CD4-positive, alpha-beta T cell (primary cell): ENCODE measurements around the gene TEF. TPM values are rescaled to one million over a fixed set of nuclear protein-coding genes. Genes with fewer than 3 reads are reported as not detected.

ENCODE experiments used
- ATAC-seq: fragments of 200-7000 bp; cut with Tn5 transposase; one replicate; pipeline ENCODE4 v1.10.0; 2022; ENCODE audit warnings: mild to moderate bottlenecking; ENCODE audit not compliant: poor library complexity
- CTCF ChIA-PET: fragments of 350-600 bp; sonication (Branson Sonifier 250); formaldehyde crosslinking; loops from one replicate; lab custom pipeline; 2021; ENCODE audit warnings: antibody characterized with exemption, inconsistent platforms; lab: Charles Lee
- POLR2A ChIA-PET: fragments of 350-600 bp; sonication (Branson Sonifier 250); formaldehyde crosslinking; loops from one replicate; lab custom pipeline; 2021; ENCODE audit warnings: antibody characterized with exemption, inconsistent platforms; lab: Charles Lee
- DNase-seq, 14 experiments: peaks; one replicate each; pipeline ENCODE4 v3.0.0-alpha.2; 2013 to 2020; ENCODE audit warnings: mixed read lengths in 2 of 14
- H3K27ac ChIP-seq, 2 donors: one replicate each; pipeline versions ENCODE4 v1.5.1 to v1.7.0; 2013; ENCODE audit warnings: low read length in 2 of 2, low read depth in 1 of 2, mild to moderate bottlenecking in 1 of 2
- H3K27me3 ChIP-seq, 2 experiments: 1 replicate in 1 of 2; 2 replicates in 1 of 2; pipeline versions ENCODE4 v1.6.1 to v1.7.0; 2013; ENCODE audit warnings: low read length in 2 of 2, control low read depth in 1 of 2, mild to moderate bottlenecking in 1 of 2, moderate library complexity in 1 of 2; ENCODE audit not compliant: insufficient read depth in 2 of 2, control insufficient read depth in 1 of 2
- H3K36me3 ChIP-seq: one replicate; pipeline ENCODE4 v1.6.1; 2013; ENCODE audit warnings: low read length, control low read depth; ENCODE audit not compliant: insufficient read depth
- H3K4me1 ChIP-seq: one replicate; pipeline ENCODE4 v1.6.1; 2013; ENCODE audit warnings: low read length, control low read depth; ENCODE audit not compliant: insufficient read depth
- H3K4me3 ChIP-seq: one replicate; pipeline ENCODE4 v1.5.1; 2013; ENCODE audit warnings: mild to moderate bottlenecking, low read length, moderate library complexity
- H3K9me3 ChIP-seq, 2 experiments: 1 replicate in 1 of 2; 2 replicates in 1 of 2; pipeline versions ENCODE4 v1.6.1 to v1.7.0; 2013; ENCODE audit warnings: low read length in 2 of 2, mild to moderate bottlenecking in 2 of 2, control low read depth in 1 of 2, moderate library complexity in 1 of 2; ENCODE audit not compliant: control insufficient read depth in 1 of 2, insufficient read depth in 1 of 2
- H3K27ac Mint-ChIP-seq: one replicate; pipeline ENCODE4 v1.8.0; 2020; ENCODE audit warnings: mixed read lengths
- H3K27me3 Mint-ChIP-seq: one replicate; pipeline ENCODE4 v1.8.0; 2021; ENCODE audit warnings: mixed read lengths
- H3K36me3 Mint-ChIP-seq: one replicate; pipeline ENCODE4 v1.8.0; 2021; ENCODE audit warnings: low read depth, mixed read lengths
- H3K4me1 Mint-ChIP-seq: one replicate; pipeline ENCODE4 v1.8.0; 2021; ENCODE audit warnings: low read depth, mixed read lengths
- H3K4me3 Mint-ChIP-seq: one replicate; pipeline ENCODE4 v1.8.0; 2020; ENCODE audit warnings: mild to moderate bottlenecking, mixed read lengths
- H3K9me3 Mint-ChIP-seq: one replicate; pipeline ENCODE4 v1.8.0; 2020; ENCODE audit warnings: mixed read lengths
- CTCF ChIP-seq: fragments of 200-600 bp; IDR thresholded peaks from one replicate; pipeline ENCODE4 v1.8.0; 2022; ENCODE audit warnings: antibody characterized with exemption, mild to moderate bottlenecking
- intact Hi-C, 2 experiments: fragments of 100-400 bp; cut with DNase I in 1 of 2; cut with micrococcal nuclease in 1 of 2; formaldehyde crosslinking; loops; one replicate each; pipeline versions ENCODE4 v1.15.1 to v1.9.0; 2023 to 2025; cut with DNase I, micrococcal nuclease
- polyA plus RNA-seq, 2 donors: library from polyadenylated mRNA; unstranded; fragments of 120-200 nt; gene quantifications; one replicate each; pipeline ENCODE4 v1.2.1, GENCODE V29; 2013
- total RNA-seq, 174 experiments: library from RNA in 2 of 174; stranded (reverse) in 2 of 174; gene quantifications; one replicate each; pipeline ENCODE4 v1.2.3 and lab custom pipeline; 2021 to 2026

TEF gene
- total RNA-seq (1 to 10 TPM; 2.4 to 2.6 TPM), total RNA-seq (lab: John Stamatoyannopoulos, UW) (2.0 to 26.2 (median 8.1) reads per million in 172 experiments)
- polyA plus RNA-seq (2013, experiment 1 of 2) = 7.8 TPM
- polyA plus RNA-seq (2013, experiment 2 of 2) = 7.9 TPM

GRCh38 chr22:41381329-41382097 is at the start of gene TEF:
TEF (plus strand) TSS chr22:41381942; CDS start chr22:41382045, 103 bp downstream.
- Histone ChIP-seq H3K36me3 (no peaks in the 10 kb centered on the region), H3K9me3 (no peaks in the 10 kb centered on the region), H3K4me3 (peak within 1 kb of the TSS; percentile 66), H3K4me1 (peaks cover 20% of the 10 kb centered on the region), H3K27me3 (no peaks in the 10 kb centered on the region), H3K27ac (peak within 1 kb of the TSS; percentile 78 to 96)
- ChIA-PET CTCF (interaction anchor here (1.0 to 2.5 kb wide), 6 partner anchors 22 to 151 kb away, joined by 3 to 8 read pairs (median 4); partner anchors contain the start of genes PHF5A and ZC3H7B), POLR2A (interaction anchor here (0.6 to 4.7 kb wide), 36 partner anchors 8 to 1337 kb away, joined by 3 to 66 read pairs (median 7); partner anchors contain the start of genes ACO2, CCDC134, DESI1 and EP300)
- no peak for TF ChIP-seq CTCF
- H3K9me3 Mint-ChIP-seq = no peaks in the 10 kb centered on the region
- peak within 1 kb of the TSS; percentile 99 for H3K27ac Mint-ChIP-seq
- H3K27me3 Mint-ChIP-seq = no peaks in the 10 kb centered on the region
- H3K36me3 Mint-ChIP-seq = peaks cover 6% of the 10 kb centered on the region
- peaks cover 31% of the 10 kb centered on the region for H3K4me1 Mint-ChIP-seq
- intact Hi-C loops = loop anchor here (1.0 to 5.0 kb wide), 10 partner anchors 65 to 525 kb away; partner anchors contain the start of genes RANGAP1 (in 2 of the 2), ST13 (in 2 of the 2), XPNPEP3 (in 2 of the 2) and ACO2 (in 1 of the 2)
- ATAC-seq (peak; percentile 79), DNase-seq (peak; percentile 96 to 99 (median 98))
- H3K4me3 Mint-ChIP-seq = peak within 1 kb of the TSS; percentile 98

GRCh38 chr22:41332217-41332939 is 49.4 kb upstream of the TEF start:
- Histone ChIP-seq H3K27me3 (no peaks in the 10 kb centered on the region), H3K27ac (no peak overlapping the region), H3K36me3 (peaks cover 56% of the 10 kb centered on the region), H3K4me3 (no peak overlapping the region), H3K9me3 (no peaks in the 10 kb centered on the region), H3K4me1 (peaks cover 8% of the 10 kb centered on the region)
- ATAC-seq (no peak), DNase-seq (peak in 1 of 14 experiments; percentile 7)
- CTCF ChIA-PET = no interaction called here
- Mint-ChIP-seq H3K27ac (no peak overlapping the region), H3K27me3 (no peaks in the 10 kb centered on the region), H3K9me3 (no peaks in the 10 kb centered on the region), H3K36me3 (peaks cover 67% of the 10 kb centered on the region), H3K4me3 (no peak overlapping the region), H3K4me1 (peaks cover 10% of the 10 kb centered on the region)
- no peak for TF ChIP-seq CTCF
- intact Hi-C loops = no loop called here
- POLR2A ChIA-PET = no interaction called here

GRCh38 chr22:41333806-41334205 is 47.9 kb upstream of the TEF start:
- no peak overlapping the region for H3K27ac ChIP-seq
- no peaks in the 10 kb centered on the region for H3K27me3 ChIP-seq
- H3K4me1 Mint-ChIP-seq = peaks cover 10% of the 10 kb centered on the region
- intact Hi-C loops = no loop called here
- H3K27ac Mint-ChIP-seq = no peak overlapping the region
- no peak for ATAC-seq
- no peak overlapping the region for H3K4me3 Mint-ChIP-seq
- H3K36me3 ChIP-seq = peaks cover 51% of the 10 kb centered on the region
- no peaks in the 10 kb centered on the region for H3K27me3 Mint-ChIP-seq
- H3K4me3 ChIP-seq = no peak overlapping the region
- H3K9me3 Mint-ChIP-seq = no peaks in the 10 kb centered on the region
- peaks cover 56% of the 10 kb centered on the region for H3K36me3 Mint-ChIP-seq
- no peak for TF ChIP-seq CTCF
- H3K4me1 ChIP-seq = peaks cover 9% of the 10 kb centered on the region
- H3K9me3 ChIP-seq = no peaks in the 10 kb centered on the region
- no peak for DNase-seq
- CTCF ChIA-PET = no interaction called here
- POLR2A ChIA-PET = no interaction called here
